Measurements from ENCODE around the gene MPO. TPM values are rescaled to one million over a fixed set of nuclear protein-coding genes. Genes with fewer than 3 reads are reported as not detected.

Gene MPO
- 0.35 TPM for total RNA-seq
- long read RNA-seq, partial matches to known transcripts: 1 of 1 reads
- long read RNA-seq, other reads (novel, unspliced or antisense): 0 of 1 reads

- ATAC-seq: no peak
- Histone ChIP-seq H3K27ac (no peak within 1 kb of the TSS), H3K4me1 (no peaks in the 10 kb centered on the region), H3K4me3 (no peak within 1 kb of the TSS), H3K36me3 (no peaks in the 10 kb centered on the region), H3K9me3 (no peaks in the 10 kb centered on the region), H3K27me3 (no peaks in the 10 kb centered on the region)
- intact Hi-C loops (cut with DNase I): no loop called here
- DNase-seq: no peak
- no peak for TF ChIP-seq CTCF (IDR thresholded peaks at IDR 0.05)
These were observed at the start of gene MPO for GRCh38 chr17:58280480-58281217. TSS of gene MPO (minus strand) at chr17:58280935. CDS start at chr17:58280758, 177 bp downstream.

GRCh38 chr17:58329810-58330537 is 49.2 kb upstream of the MPO start:
- H3K27ac ChIP-seq: peak overlapping the region; percentile 92
- ATAC-seq (no peak), DNase-seq (no peak)
- intact Hi-C loops (cut with DNase I): no loop called here
- H3K4me1 ChIP-seq: peaks cover 8% of the 10 kb centered on the region
- no peaks in the 10 kb centered on the region for H3K36me3 ChIP-seq
- no peaks in the 10 kb centered on the region for H3K9me3 ChIP-seq
- no peak for TF ChIP-seq CTCF (IDR thresholded peaks at IDR 0.05)
- H3K4me3 ChIP-seq: peak overlapping the region; percentile 59
- no peaks in the 10 kb centered on the region for H3K27me3 ChIP-seq

- H3K9me3 ChIP-seq: no peaks in the 10 kb centered on the region
- H3K27ac ChIP-seq: no peak overlapping the region
- no peaks in the 10 kb centered on the region for H3K27me3 ChIP-seq
- peak overlapping the region; percentile 59 for H3K4me3 ChIP-seq
- peak; percentile 40 for TF ChIP-seq CTCF (IDR thresholded peaks at IDR 0.05)
- ATAC-seq (peak; percentile 63), DNase-seq (peak; percentile 73)
- intact Hi-C loops (cut with DNase I): no loop called here
- H3K36me3 ChIP-seq: no peaks in the 10 kb centered on the region
- peaks cover 4% of the 10 kb centered on the region for H3K4me1 ChIP-seq
These were observed 48.5 kb upstream of the MPO start for GRCh38 chr17:58329035-58329809.

GRCh38 chr17:58328195-58329034 is 47.7 kb upstream of the MPO start, which contains the start of gene TSPOAP1:
TSS of gene TSPOAP1 (minus strand) at chr17:58328795. CDS start at chr17:58327920, 875 bp downstream.
- no peak within 1 kb of the TSS for H3K27ac ChIP-seq
- peak; percentile 70 for DNase-seq

More at GRCh38 chr17:58328195-58329034, 47.7 kb upstream of the MPO start, which contains the start of gene TSPOAP1:
- H3K4me3 ChIP-seq: peak within 1 kb of the TSS; percentile 59
- no peaks in the 10 kb centered on the region for H3K27me3 ChIP-seq
- no peaks in the 10 kb centered on the region for H3K4me1 ChIP-seq
- no peaks in the 10 kb centered on the region for H3K36me3 ChIP-seq
- TF ChIP-seq CTCF (IDR thresholded peaks at IDR 0.05): no peak
- intact Hi-C loops (cut with DNase I): no loop called here
- H3K9me3 ChIP-seq: no peaks in the 10 kb centered on the region
- no peak for ATAC-seq
